GM13976 (cell line): ENCODE data around the gene ILRUN.
"Not testable (repeated sequence)": the region's sequence is repeated elsewhere in the genome, so short reads cannot be mapped to it uniquely, and the experiment has no call there.

Experiments
- DNase-seq: peaks from one replicate; pipeline ENCODE4 v3.0.0; 2012; ENCODE audit warnings: low spot score
- in situ Hi-C: fragments of 300-500 bp; cut with MboI; formaldehyde crosslinking; loops from one replicate; pipeline ENCODE4 v1.12.0; 2022; ENCODE audit warnings: low sequenced_read_pairs, mixed read lengths, inconsistent platforms; ENCODE audit not compliant: unreplicated experiment
- TF ChIP-seq, protein P1 (sequence below): IDR thresholded peaks from 2 replicates; pipeline ENCODE4 v1.5.1; 2012; ENCODE audit warnings: borderline replicate concordance, mild to moderate bottlenecking; ENCODE audit not compliant: insufficient read depth; ENCODE audit errors: extremely low read depth, missing control alignments, control extremely low read depth

ILRUN gene

DNA sequence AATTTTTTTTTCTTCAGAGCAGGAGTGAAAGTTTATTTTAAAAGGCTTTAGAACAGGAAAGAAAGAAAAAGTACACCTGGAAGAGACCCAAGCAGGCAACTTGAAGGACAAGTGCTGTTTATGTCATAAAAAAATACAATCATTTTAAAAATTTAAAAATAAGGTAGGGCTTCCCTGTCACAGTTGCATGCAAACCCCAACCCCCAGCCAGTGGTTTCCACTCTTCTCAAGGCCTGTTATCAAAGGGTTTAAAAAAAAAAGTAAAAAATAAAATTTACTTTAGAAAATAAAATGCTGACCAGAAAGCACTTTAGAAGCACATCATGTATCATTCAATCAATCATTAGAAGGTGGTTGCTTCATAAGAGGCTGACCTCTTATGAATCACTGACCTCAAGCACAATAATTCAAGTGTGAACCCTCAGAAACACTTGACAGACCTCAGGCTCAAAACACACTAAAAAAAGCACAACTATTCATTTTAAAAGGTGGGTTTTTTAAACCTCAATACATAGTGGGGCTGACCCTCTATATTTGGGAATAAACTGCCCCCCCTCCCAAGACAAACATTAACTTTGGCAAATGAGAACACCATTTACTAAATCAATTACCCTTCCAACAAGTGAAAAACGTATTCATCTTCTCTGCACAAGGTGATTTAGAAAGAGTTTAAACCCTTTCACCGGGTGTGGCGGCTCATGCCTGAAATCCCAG lies 15.6 kb downstream of the ILRUN start:
- in situ Hi-C loops: no loop called here
- TF ChIP-seq, protein P1, sequence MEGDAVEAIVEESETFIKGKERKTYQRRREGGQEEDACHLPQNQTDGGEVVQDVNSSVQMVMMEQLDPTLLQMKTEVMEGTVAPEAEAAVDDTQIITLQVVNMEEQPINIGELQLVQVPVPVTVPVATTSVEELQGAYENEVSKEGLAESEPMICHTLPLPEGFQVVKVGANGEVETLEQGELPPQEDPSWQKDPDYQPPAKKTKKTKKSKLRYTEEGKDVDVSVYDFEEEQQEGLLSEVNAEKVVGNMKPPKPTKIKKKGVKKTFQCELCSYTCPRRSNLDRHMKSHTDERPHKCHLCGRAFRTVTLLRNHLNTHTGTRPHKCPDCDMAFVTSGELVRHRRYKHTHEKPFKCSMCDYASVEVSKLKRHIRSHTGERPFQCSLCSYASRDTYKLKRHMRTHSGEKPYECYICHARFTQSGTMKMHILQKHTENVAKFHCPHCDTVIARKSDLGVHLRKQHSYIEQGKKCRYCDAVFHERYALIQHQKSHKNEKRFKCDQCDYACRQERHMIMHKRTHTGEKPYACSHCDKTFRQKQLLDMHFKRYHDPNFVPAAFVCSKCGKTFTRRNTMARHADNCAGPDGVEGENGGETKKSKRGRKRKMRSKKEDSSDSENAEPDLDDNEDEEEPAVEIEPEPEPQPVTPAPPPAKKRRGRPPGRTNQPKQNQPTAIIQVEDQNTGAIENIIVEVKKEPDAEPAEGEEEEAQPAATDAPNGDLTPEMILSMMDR: no peak
- peak; percentile 62 for DNase-seq

DNA sequence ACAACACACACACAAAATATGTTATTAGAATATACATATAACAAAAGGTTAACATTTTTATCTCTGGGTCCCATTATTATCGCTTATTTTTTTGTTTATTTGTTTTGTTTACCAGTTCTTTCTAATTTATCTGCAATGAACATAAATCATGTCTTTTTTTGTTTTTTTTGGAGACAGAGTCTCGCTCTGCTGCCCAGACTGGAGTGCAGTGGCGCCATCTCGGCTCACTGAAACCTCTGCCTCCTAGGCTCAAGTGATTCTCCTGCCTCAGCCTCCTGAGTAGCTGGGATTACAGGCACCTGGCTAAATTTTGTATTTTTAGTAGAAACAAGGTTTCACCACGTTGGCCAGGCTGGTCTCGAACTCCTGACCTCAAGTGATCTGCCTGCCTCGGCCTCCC lies 16.3 kb downstream of the ILRUN start:
- in situ Hi-C loops, DNase-seq: not testable (repeated sequence)

DNA sequence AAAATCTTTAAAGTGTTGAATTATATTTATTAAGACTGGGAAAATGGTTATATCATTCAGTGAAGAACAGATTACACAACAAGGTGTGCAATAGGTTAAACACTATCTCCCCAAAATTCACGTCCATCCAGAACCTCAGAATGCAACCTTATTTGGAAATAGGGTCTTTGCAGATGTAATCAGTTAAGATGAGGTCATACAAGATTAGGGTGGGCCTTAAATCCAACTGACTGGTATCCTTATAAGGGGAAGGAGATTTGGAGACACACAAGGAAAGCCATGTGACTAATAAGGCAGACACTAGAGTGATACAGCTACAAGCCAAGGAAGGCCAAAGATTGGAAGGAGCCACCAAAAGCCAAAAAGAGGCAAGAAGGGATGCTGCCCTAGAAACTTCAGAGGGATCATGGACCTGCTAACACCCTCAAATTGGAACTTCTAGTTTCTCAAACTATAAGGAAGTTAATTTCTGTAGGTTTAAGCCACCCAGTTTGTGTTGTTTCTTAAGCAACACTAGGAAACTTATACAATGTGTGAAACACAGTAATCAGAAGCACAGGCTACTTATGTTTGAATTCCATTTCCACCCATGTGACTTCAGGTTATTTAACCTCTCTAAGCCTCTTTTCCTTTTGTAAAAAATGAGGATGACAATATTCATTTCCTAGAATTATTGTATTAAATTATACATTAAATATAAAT lies 16.9 kb downstream of the ILRUN start:
- TF ChIP-seq, protein P1: no peak
- DNase-seq: no peak
- in situ Hi-C loops: no loop called here

DNA sequence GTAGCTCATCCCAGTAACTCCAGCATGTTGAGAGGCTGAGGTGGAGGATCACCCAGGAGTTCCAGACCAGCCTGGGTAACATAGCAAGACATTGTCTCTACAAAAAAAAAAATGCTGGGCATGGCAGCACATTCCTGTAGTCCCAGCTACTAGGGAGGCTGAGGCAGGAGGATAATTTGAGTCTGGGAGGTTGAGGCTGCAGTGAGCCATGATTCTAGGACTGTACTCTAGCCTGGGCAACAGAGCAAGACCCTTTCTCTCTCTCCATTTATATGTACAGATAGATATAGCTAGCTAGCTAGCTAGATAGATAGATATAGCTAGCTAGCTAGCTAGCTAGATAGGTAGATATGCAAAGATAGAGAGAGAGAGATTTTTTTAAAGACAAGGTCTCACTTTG lies 20.4 kb downstream of the ILRUN start:
- in situ Hi-C loops: no loop called here
- TF ChIP-seq, protein P1: no peak
- no peak for DNase-seq

DNA sequence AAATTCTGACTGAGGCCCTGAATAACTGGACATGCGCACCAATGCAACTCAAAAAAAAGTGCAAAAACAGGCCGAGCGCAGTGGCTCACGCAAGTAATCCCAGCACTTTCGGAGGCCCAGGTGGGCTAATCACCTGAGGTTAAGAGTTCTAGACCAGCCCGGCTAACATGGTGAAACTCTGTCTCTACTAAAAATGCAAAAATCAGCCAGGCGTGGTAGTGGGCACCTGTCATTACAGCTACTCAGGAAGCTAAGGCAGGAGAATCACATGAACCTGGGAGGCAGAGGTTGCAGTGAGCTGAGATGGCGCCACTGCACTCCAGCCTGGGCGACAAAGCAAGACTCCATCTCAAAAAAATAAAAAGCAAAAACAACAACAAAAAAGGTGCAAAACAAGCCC lies 21.6 kb downstream of the ILRUN start:
- DNase-seq, in situ Hi-C loops: not testable (repeated sequence)

DNA sequence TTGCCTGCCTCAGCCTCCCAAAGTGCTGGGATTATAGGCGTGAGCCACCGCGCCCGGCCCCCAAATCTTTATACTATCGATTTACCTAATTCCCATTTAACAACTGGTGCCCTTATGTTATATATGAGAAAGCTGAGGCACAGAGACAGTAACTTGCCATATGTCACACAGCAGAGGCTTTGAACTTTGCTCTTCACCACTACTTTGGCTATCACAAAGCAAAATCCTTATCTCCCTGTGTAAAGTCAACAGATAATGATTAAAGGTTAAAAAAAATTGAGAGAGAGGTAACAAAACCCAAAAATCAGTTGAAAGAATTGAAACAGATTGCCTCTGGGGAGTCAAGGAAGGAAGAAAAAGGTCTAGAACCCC lies 22.3 kb downstream of the ILRUN start:
- TF ChIP-seq, protein P1: no peak
- in situ Hi-C loops: no loop called here
- no peak for DNase-seq

DNA sequence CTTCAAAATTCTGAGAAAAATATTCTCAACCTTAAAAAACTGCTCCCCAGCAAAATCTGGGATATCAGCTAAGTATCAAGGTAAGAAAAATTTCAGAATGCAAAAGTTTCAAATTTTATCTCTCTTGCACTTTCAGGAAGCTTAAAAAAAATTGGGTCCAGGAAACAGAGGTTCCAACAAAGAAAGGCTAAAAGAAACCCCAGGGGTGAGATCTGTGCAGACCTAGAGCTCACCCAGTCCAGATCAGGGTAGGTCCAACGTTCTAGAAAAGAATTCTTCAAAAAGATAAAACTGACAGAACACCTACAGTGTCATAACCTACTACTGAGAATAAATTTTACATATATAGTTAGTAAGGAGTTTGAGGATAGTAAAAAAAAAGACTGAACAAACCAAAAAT lies 23.5 kb downstream of the ILRUN start:
- DNase-seq: no peak
- TF ChIP-seq, protein P1: no peak
- in situ Hi-C loops: no loop called here
